Keratinocyte (primary cell): ENCODE results near the gene SPTLC3. TPM values are rescaled to one million over a fixed set of nuclear protein-coding genes. Genes with fewer than 3 reads are reported as not detected.

Experiments used
- DNase-seq: peaks from one replicate; pipeline ENCODE4 v3.0.0-alpha.2; 2011; ENCODE audit warnings: low read depth, missing footprints, low spot score
- FAIRE-seq: peaks from 2 replicates; lab custom pipeline; 2011; peaks lifted over from hg19 to GRCh38; lab: Jason Lieb, UNC
- H2AFZ ChIP-seq: 2 replicates; pipeline ENCODE4 v1.6.0; 2012; ENCODE audit warnings: low read length, control low read depth, inconsistent platforms; ENCODE audit not compliant: control insufficient read depth
- H3K27ac ChIP-seq: 2 replicates; pipeline ENCODE4 v1.5.1; 2011; ENCODE audit warnings: low read length; ENCODE audit not compliant: control insufficient read depth, insufficient read depth
- H3K27me3 ChIP-seq: 3 replicates; pipeline ENCODE4 v1.6.0; 2011; ENCODE audit warnings: low read length; ENCODE audit not compliant: control insufficient read depth, insufficient read depth; ENCODE audit errors: extremely low read depth
- H3K36me3 ChIP-seq, 2 experiments: 2 replicates in 1 of 2; 3 replicates in 1 of 2; pipeline ENCODE4 v1.5.1; 2011; ENCODE audit warnings: low read length in 2 of 2, mild to moderate bottlenecking in 1 of 2; ENCODE audit not compliant: control insufficient read depth in 2 of 2, insufficient read depth in 2 of 2; ENCODE audit errors: extremely low read depth in 1 of 2
- H3K4me1 ChIP-seq: 3 replicates; pipeline ENCODE4 v1.5.1; 2011; ENCODE audit warnings: low read length; ENCODE audit not compliant: control insufficient read depth, insufficient read depth; ENCODE audit errors: extremely low read depth
- H3K4me2 ChIP-seq: 3 replicates; pipeline ENCODE4 v1.6.0; 2011; ENCODE audit warnings: low read depth, low read length; ENCODE audit not compliant: control insufficient read depth, insufficient read depth; ENCODE audit errors: extremely low read depth
- H3K4me3 ChIP-seq, 3 experiments: fragments of 200-600 bp in 1 of 3; sonication (generic) in 1 of 3; 2 replicates in 2 of 3; 3 replicates in 1 of 3; pipeline ENCODE4 v1.5.1; 2011 to 2016; ENCODE audit warnings: low read length in 3 of 3, mild to moderate bottlenecking in 3 of 3, control low read depth in 2 of 3, inconsistent platforms in 1 of 3, low read depth in 1 of 3, mixed read lengths in 1 of 3, mixed run types in 1 of 3, moderate library complexity in 1 of 3; ENCODE audit not compliant: control insufficient read depth in 2 of 3, insufficient read depth in 2 of 3; ENCODE audit errors: extremely low read depth in 1 of 3
- H3K79me2 ChIP-seq: 2 replicates; pipeline ENCODE4 v1.6.0; 2012; ENCODE audit warnings: low read length; ENCODE audit not compliant: control insufficient read depth, insufficient read depth
- H3K9ac ChIP-seq: 3 replicates; pipeline ENCODE4 v1.6.0; 2011; ENCODE audit warnings: low read length; ENCODE audit not compliant: control insufficient read depth, insufficient read depth; ENCODE audit errors: extremely low read depth
- H3K9me1 ChIP-seq: 3 replicates; pipeline ENCODE4 v1.6.0; 2011; ENCODE audit warnings: low read length; ENCODE audit not compliant: control insufficient read depth, insufficient read depth; ENCODE audit errors: extremely low read depth
- H3K9me3 ChIP-seq: 2 replicates; pipeline ENCODE4 v1.5.1; 2012; ENCODE audit warnings: low read depth, low read length; ENCODE audit not compliant: control insufficient read depth
- H4K20me1 ChIP-seq: 3 replicates; pipeline ENCODE4 v1.6.0; 2011; ENCODE audit warnings: low read length; ENCODE audit not compliant: control insufficient read depth, insufficient read depth; ENCODE audit errors: extremely low read depth
- EZH2 ChIP-seq: IDR thresholded peaks from one replicate; pipeline ENCODE4 v1.6.1; 2012; ENCODE audit warnings: inconsistent platforms, mild to moderate bottlenecking, low read length, moderate library complexity
- dilution Hi-C: fragments of 300-500 bp; cut with MboI; formaldehyde crosslinking; loops from one replicate; pipeline ENCODE4 v1.7.0; 2020; ENCODE audit warnings: low sequenced_read_pairs; ENCODE audit not compliant: extremely low pct_ligation_motif_present
- polyA plus RNA-seq, 5 experiments: library from polyadenylated mRNA; depleted of rRNA in 3 of 5; stranded (reverse) in 3 of 5; stranded (forward) in 1 of 5; unstranded in 1 of 5; fragments of >200 nt; gene quantifications; 1 replicate in 1 of 5; 2 replicates in 3 of 5; 3 replicates in 1 of 5; pipeline versions ENCODE4 v1.2.1 to v1.2.3, GENCODE V29; 2011 to 2012; ENCODE audit warnings: missing spikeins in 2 of 5, low read depth in 1 of 5, low replicate concordance in 1 of 5
- TF ChIP-seq, protein P1 (sequence below), 3 experiments: IDR thresholded peaks in 1 of 3; conservative IDR thresholded peaks in 1 of 3; optimal IDR thresholded peaks in 1 of 3; 2 replicates in 2 of 3; 3 replicates in 1 of 3; pipeline versions ENCODE3 to v1.5.1; 2011; ENCODE audit warnings: low read length in 3 of 3, mild to moderate bottlenecking in 3 of 3, moderate library complexity in 2 of 3, control low read depth in 1 of 3, inconsistent platforms in 1 of 3; ENCODE audit not compliant: insufficient read depth in 2 of 3; ENCODE audit errors: extremely low read depth in 1 of 3

SPTLC3 gene
- polyA plus RNA-seq, 1 donor (not counting 4 experiments of a cell fraction or from before 2014, with no cell fraction given), result 11.4 TPM

DNA sequence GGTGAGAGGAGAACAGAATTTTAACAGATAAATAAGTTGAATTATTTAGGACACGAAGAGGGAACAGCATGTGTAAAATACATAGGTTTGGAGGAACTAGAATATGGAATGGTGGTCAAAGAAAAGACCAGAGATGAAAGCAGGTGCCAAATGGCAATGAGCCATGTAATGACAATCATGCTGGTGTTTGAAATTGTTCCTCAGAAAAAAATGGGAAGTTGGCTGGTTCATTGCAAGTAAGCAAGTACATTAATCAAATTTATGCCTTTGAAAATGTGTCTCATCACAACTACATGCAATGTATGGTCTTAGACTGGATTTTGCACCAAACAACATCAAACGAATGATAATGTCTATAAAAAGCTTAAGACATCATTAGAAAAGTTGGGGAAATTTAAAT, 83.3 kb downstream of the SPTLC3 start:
- DNase-seq (no peak), FAIRE-seq (no peak)
- Histone ChIP-seq H3K36me3 (peaks cover 0 to 3% of the 10 kb centered on the region in 2 experiments), H3K4me3 (no peak overlapping the region), H4K20me1 (no peaks in the 10 kb centered on the region), H3K79me2 (no peaks in the 10 kb centered on the region), H3K27me3 (no peaks in the 10 kb centered on the region), H3K9me3 (no peaks in the 10 kb centered on the region), H3K9me1 (no peaks in the 10 kb centered on the region), H2AFZ (no peak overlapping the region), H3K4me2 (no peak overlapping the region), H3K27ac (no peak overlapping the region), H3K4me1 (no peaks in the 10 kb centered on the region), H3K9ac (no peak overlapping the region)
- TF ChIP-seq EZH2, result no peak
- TF ChIP-seq, protein P1, sequence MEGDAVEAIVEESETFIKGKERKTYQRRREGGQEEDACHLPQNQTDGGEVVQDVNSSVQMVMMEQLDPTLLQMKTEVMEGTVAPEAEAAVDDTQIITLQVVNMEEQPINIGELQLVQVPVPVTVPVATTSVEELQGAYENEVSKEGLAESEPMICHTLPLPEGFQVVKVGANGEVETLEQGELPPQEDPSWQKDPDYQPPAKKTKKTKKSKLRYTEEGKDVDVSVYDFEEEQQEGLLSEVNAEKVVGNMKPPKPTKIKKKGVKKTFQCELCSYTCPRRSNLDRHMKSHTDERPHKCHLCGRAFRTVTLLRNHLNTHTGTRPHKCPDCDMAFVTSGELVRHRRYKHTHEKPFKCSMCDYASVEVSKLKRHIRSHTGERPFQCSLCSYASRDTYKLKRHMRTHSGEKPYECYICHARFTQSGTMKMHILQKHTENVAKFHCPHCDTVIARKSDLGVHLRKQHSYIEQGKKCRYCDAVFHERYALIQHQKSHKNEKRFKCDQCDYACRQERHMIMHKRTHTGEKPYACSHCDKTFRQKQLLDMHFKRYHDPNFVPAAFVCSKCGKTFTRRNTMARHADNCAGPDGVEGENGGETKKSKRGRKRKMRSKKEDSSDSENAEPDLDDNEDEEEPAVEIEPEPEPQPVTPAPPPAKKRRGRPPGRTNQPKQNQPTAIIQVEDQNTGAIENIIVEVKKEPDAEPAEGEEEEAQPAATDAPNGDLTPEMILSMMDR (optimal IDR thresholded peaks at IDR 0.05 in 1 of 3, IDR thresholded peaks at IDR 0.05 in 1 of 3, conservative IDR thresholded peaks at IDR 0.05 in 1 of 3; ENCODE audit: extremely low read depth in 1 of 3, insufficient read depth in 2 of 3, low read length in 3 of 3), result no peak
- dilution Hi-C loops, result no loop called here

DNA sequence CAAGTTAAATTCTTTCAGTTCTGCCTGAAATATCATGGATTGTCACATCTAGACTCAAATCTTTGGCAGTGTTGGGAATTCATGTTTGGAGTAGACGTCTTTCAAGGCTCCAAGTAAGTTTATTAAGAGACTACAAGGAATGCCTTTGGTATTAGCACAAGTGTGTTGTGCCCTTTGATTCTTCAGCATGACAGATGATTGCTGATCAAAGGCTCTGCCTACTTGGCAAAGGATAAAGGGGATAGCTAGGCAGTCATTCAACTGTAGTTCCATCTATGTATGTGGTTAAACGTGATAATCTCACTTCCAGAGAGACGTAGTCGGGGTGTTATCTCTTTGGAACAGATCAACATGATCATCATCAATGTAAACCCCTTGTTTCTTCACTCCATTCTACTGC, 86.2 kb downstream of the SPTLC3 start:
- H4K20me1 ChIP-seq, result no peaks in the 10 kb centered on the region
- H2AFZ ChIP-seq, result no peak overlapping the region
- no peak overlapping the region for H3K4me2 ChIP-seq
- H3K4me1 ChIP-seq, result peaks cover 15% of the 10 kb centered on the region
- TF ChIP-seq, protein P1 (optimal IDR thresholded peaks at IDR 0.05 in 1 of 3, IDR thresholded peaks at IDR 0.05 in 1 of 3, conservative IDR thresholded peaks at IDR 0.05 in 1 of 3; ENCODE audit: extremely low read depth in 1 of 3, insufficient read depth in 2 of 3, low read length in 3 of 3), result no peak
- TF ChIP-seq EZH2, result no peak
- no peaks in the 10 kb centered on the region for H3K9me3 ChIP-seq
- H3K27me3 ChIP-seq, result no peaks in the 10 kb centered on the region
- H3K9me1 ChIP-seq, result no peaks in the 10 kb centered on the region
- no peaks in the 10 kb centered on the region for H3K79me2 ChIP-seq
- no peak for DNase-seq
- peaks cover 0 to 3% of the 10 kb centered on the region in 2 experiments for H3K36me3 ChIP-seq
- no peak overlapping the region for H3K9ac ChIP-seq
- dilution Hi-C loops, result no loop called here
- H3K27ac ChIP-seq, result no peak overlapping the region
- FAIRE-seq, result no peak
- H3K4me3 ChIP-seq, result no peak overlapping the region
